Spleen (tissue), 3 donors: ENCODE results near the gene ATP7A.

Source experiments
- POLR2A ChIP-seq, 3 donors: fragments of 450-650 bp; IDR thresholded peaks; one replicate each; pipeline ENCODE4 v1.5.1; 2017; ENCODE audit warnings: antibody characterized with exemption in 3 of 3, mild to moderate bottlenecking in 1 of 3
- POLR2AphosphoS5 ChIP-seq, 3 donors: sonication (generic); formaldehyde crosslinking; IDR thresholded peaks; one replicate each; pipeline ENCODE4 v1.5.1; 2017; ENCODE audit warnings: antibody characterized with exemption in 3 of 3

DNA sequence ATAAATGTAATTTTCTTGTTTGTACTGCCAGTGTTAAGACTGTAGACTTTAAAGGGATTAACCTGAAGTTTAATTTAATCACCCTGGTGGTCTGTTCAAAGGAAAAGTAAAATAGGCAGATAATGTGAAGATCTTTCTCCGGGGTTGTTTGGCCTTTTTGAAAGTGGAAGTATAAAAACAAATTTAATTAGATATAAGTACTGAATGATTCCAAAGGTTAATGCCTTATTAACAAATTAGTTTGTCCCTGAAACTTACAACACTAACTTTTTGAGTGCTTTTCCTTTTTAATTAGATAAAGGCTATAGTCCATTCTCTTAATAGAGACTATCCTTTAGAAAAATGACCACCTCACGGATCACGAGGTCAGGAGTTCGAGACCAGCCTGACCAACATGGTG, 69.4 kb downstream of the ATP7A start:
- TF ChIP-seq POLR2A (IDR thresholded peaks at IDR 0.05) (no peak), POLR2AphosphoS5 (IDR thresholded peaks at IDR 0.05) (no peak)
